ENCODE data around the gene PRDM7.
"Not testable (repeated sequence)": the region's sequence is repeated elsewhere in the genome, so short reads cannot be mapped to it uniquely, and the experiment has no call there.

DNA sequence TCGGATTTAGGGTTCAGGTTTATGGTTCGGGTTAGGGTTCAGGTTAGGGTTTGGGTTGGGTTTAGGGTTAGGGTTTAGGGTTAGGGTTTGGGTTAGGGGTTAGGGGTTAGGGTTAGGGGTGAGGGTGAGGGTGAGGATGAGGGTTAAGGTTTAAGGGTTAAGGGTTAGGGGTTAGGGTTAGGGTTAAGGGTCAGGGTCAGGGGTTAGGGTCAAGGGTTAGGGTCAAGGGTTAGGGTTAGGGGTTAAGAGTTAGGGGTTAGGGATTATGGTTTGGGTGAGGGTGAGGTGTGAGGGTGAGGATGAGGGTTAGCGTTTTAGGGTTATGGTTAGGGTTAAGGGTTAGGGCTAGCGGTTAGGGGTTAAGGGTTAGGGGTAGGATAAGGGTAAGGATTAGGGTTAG lies 44.7 kb upstream of the PRDM7 start:
- TF ChIP-seq, protein P1, sequence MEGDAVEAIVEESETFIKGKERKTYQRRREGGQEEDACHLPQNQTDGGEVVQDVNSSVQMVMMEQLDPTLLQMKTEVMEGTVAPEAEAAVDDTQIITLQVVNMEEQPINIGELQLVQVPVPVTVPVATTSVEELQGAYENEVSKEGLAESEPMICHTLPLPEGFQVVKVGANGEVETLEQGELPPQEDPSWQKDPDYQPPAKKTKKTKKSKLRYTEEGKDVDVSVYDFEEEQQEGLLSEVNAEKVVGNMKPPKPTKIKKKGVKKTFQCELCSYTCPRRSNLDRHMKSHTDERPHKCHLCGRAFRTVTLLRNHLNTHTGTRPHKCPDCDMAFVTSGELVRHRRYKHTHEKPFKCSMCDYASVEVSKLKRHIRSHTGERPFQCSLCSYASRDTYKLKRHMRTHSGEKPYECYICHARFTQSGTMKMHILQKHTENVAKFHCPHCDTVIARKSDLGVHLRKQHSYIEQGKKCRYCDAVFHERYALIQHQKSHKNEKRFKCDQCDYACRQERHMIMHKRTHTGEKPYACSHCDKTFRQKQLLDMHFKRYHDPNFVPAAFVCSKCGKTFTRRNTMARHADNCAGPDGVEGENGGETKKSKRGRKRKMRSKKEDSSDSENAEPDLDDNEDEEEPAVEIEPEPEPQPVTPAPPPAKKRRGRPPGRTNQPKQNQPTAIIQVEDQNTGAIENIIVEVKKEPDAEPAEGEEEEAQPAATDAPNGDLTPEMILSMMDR (IDR thresholded peaks at IDR 0.05) = not testable (repeated sequence)
- TF ChIP-seq POLR2A (IDR thresholded peaks at IDR 0.05); EP300 (IDR thresholded peaks at IDR 0.05; ENCODE audit: low read depth); POLR2AphosphoS5 (IDR thresholded peaks at IDR 0.05): not testable (repeated sequence)
